ENCODE results near the gene CDC42SE2. TPM values are rescaled to one million over a fixed set of nuclear protein-coding genes. Genes with fewer than 3 reads are reported as not detected.

CDC42SE2 gene
- total RNA-seq, 1 donor from 2014 or later = 32.3 TPM

Small RNA genes lying within 50 kb of the gene (small RNA-seq; reads per million reads assigned to genes)
- gene AC004777.1 (ENCODE audit: low replicate concordance) (not detected), gene RF02271 (ENCODE audit: low replicate concordance) (not detected)

Other genes with a start within 250 kb of the CDC42SE2 start
- 120 TPM for gene HINT1, start 98.8 kb upstream of the CDC42SE2 start, total RNA-seq
- gene LYRM7, start 93.1 kb upstream of the CDC42SE2 start, total RNA-seq = 22.1 TPM